ENCODE results near the gene ZNF804A.

- TF ChIP-seq CTCF (IDR thresholded peaks at IDR 0.05): no peak
- TF ChIP-seq EZH2phosphoT487 (IDR thresholded peaks at IDR 0.05): no peak
Observed at GRCh38 chr2:184620367-184620766, 22.0 kb downstream of the ZNF804A start.

Data from neural progenitor cell (in vitro differentiated cells).